SK-N-SH (cell line): ENCODE measurements around the gene IFNA14. TPM values are rescaled to one million over a fixed set of nuclear protein-coding genes. Genes with fewer than 3 reads are reported as not detected.
"Not testable (repeated sequence)": the region's sequence is repeated elsewhere in the genome, so short reads cannot be mapped to it uniquely, and the experiment has no call there.

Source experiments
- CTCF ChIA-PET: fragments of 300-600, 350-600 bp; formaldehyde crosslinking; extraction: SDS; loops from one replicate; lab custom pipeline; 2021; lab: Yijun Ruan, JAX
- POLR2A ChIA-PET: fragments of 350-600 bp; sonication (Branson Sonifier 250); formaldehyde crosslinking; extraction: SDS; loops from one replicate; lab custom pipeline; 2020; ENCODE audit warnings: antibody characterized with exemption, inconsistent platforms; lab: Yijun Ruan, JAX
- DNase-seq: peaks from one replicate; pipeline ENCODE4 v3.0.0; 2012
- H2AFZ ChIP-seq: fragments of 200-600 bp; sonication (generic); 2 replicates; pipeline ENCODE4 v1.8.1; 2016; ENCODE audit warnings: antibody characterized with exemption, mild to moderate bottlenecking, low read depth
- H3F3A ChIP-seq: fragments of 200-600 bp; sonication (generic); replicated peaks from 2 replicates; pipeline ENCODE3; 2016; ENCODE audit warnings: antibody characterized with exemption, mild to moderate bottlenecking; ENCODE audit not compliant: insufficient read depth
- H3K27ac ChIP-seq, 2 experiments: fragments of 200-500 bp in 1 of 2; fragments of 200-600 bp in 1 of 2; sonication (Bioruptor generic) in 1 of 2; sonication (generic), shearing (Covaris generic) in 1 of 2; 2 replicates each; pipeline versions ENCODE4 v1.5.1 to v1.6.1; 2014 to 2016; ENCODE audit warnings: low read depth in 2 of 2, inconsistent platforms in 1 of 2, low read length in 1 of 2, mild to moderate bottlenecking in 1 of 2, mixed read lengths in 1 of 2
- H3K27me3 ChIP-seq: fragments of 200-600 bp; sonication (generic), shearing (Covaris generic); 2 replicates; pipeline ENCODE4 v1.6.1; 2016; ENCODE audit warnings: mixed run types; ENCODE audit not compliant: insufficient read depth
- H3K36me3 ChIP-seq, 2 experiments: fragments of 200-500 bp in 1 of 2; fragments of 200-600 bp in 1 of 2; sonication (Bioruptor generic) in 1 of 2; sonication (generic) in 1 of 2; replicated peaks in 1 of 2; 2 replicates each; pipeline versions ENCODE3 to v1.5.1; 2014 to 2016; ENCODE audit warnings: low read length in 1 of 2, mild to moderate bottlenecking in 1 of 2; ENCODE audit not compliant: insufficient read depth in 2 of 2, control insufficient read depth in 1 of 2
- H3K4me1 ChIP-seq, 2 experiments: fragments of 200-500 bp in 1 of 2; fragments of 200-600 bp in 1 of 2; sonication (Bioruptor generic) in 1 of 2; sonication (generic), shearing (Covaris generic) in 1 of 2; 2 replicates each; pipeline versions ENCODE4 v1.5.1 to v1.6.1; 2014 to 2016; ENCODE audit warnings: low read depth in 1 of 2, low read length in 1 of 2, mixed run types in 1 of 2; ENCODE audit not compliant: insufficient read depth in 2 of 2, control insufficient read depth in 1 of 2
- H3K4me2 ChIP-seq: fragments of 200-600 bp; sonication (generic), shearing (Covaris generic); 2 replicates; pipeline ENCODE4 v1.6.1; 2017; ENCODE audit warnings: mixed run types
- H3K4me3 ChIP-seq, 2 experiments: fragments of 200-500 bp in 1 of 2; fragments of 200-600 bp in 1 of 2; sonication (Bioruptor generic) in 1 of 2; sonication (generic), shearing (Covaris generic) in 1 of 2; 2 replicates each; pipeline versions ENCODE4 v1.5.1 to v1.8.1; 2014 to 2016; ENCODE audit warnings: low read depth in 2 of 2, inconsistent platforms in 1 of 2, low read length in 1 of 2, mild to moderate bottlenecking in 1 of 2, mixed read lengths in 1 of 2, moderate library complexity in 1 of 2
- H3K79me2 ChIP-seq: fragments of 200-600 bp; sonication (generic); 2 replicates; pipeline ENCODE4 v1.8.1; 2017; ENCODE audit warnings: mild to moderate bottlenecking; ENCODE audit not compliant: insufficient read depth
- H3K9ac ChIP-seq: fragments of 200-600 bp; sonication (generic); 2 replicates; pipeline ENCODE4 v1.6.1; 2017; ENCODE audit warnings: mixed run types
- H3K9me2 ChIP-seq: fragments of 200-600 bp; sonication (generic); 2 replicates; pipeline ENCODE4 v1.6.1; 2017; ENCODE audit warnings: mixed run types
- H3K9me3 ChIP-seq: fragments of 200-600 bp; sonication (generic); 2 replicates; pipeline ENCODE4 v1.6.1; 2017; ENCODE audit warnings: mixed run types, mild to moderate bottlenecking, moderate library complexity
- H4K20me1 ChIP-seq: fragments of 200-600 bp; sonication (generic); 2 replicates; pipeline ENCODE4 v1.6.1; 2017; ENCODE audit warnings: mild to moderate bottlenecking, mixed run types; ENCODE audit not compliant: insufficient read depth
- ELF1 ChIP-seq: IDR thresholded peaks from 2 replicates; pipeline ENCODE4 v1.4.0; 2012
- EP300 ChIP-seq, 2 experiments: IDR thresholded peaks; 2 replicates each; pipeline versions ENCODE4 v1.4.0 to v1.6.1; 2012; ENCODE audit warnings: borderline replicate concordance in 1 of 2, low read depth in 1 of 2, low read length in 1 of 2
- FOSL2 ChIP-seq: IDR thresholded peaks from 2 replicates; pipeline ENCODE4 v1.4.0; 2012; ENCODE audit warnings: low read depth, mild to moderate bottlenecking, moderate library complexity, borderline replicate concordance
- GATA2 ChIP-seq: sonication (generic); formaldehyde crosslinking; IDR thresholded peaks from 2 replicates; pipeline ENCODE4 v1.5.0; 2020; ENCODE audit warnings: mild to moderate bottlenecking, missing genetic modification reagents
- MAX ChIP-seq: IDR thresholded peaks from 2 replicates; pipeline ENCODE4 v1.4.0; 2012; ENCODE audit warnings: low read depth
- MEF2A ChIP-seq: IDR thresholded peaks from 2 replicates; pipeline ENCODE4 v1.4.0; 2012; ENCODE audit warnings: low read depth, borderline replicate concordance
- MXI1 ChIP-seq: IDR thresholded peaks from 2 replicates; pipeline ENCODE4 v1.6.1; 2012; ENCODE audit warnings: mild to moderate bottlenecking, low read depth, low read length, improper control_type of control experiment
- PBX3 ChIP-seq: IDR thresholded peaks from 2 replicates; pipeline ENCODE4; 2012
- POLR2AphosphoS5 ChIP-seq: IDR thresholded peaks from 2 replicates; pipeline ENCODE4 v1.6.1; 2012; ENCODE audit warnings: low read depth, low read length
- RAD21 ChIP-seq: IDR thresholded peaks from 2 replicates; pipeline ENCODE4 v1.6.1; 2012; ENCODE audit warnings: mild to moderate bottlenecking, low read length
- RXRA ChIP-seq: IDR thresholded peaks from 2 replicates; pipeline ENCODE4 v1.4.0; 2012; ENCODE audit warnings: low read depth, mild to moderate bottlenecking, borderline replicate concordance
- TAF1 ChIP-seq: IDR thresholded peaks from 2 replicates; pipeline ENCODE4 v1.6.1; 2012; ENCODE audit warnings: low read depth, mild to moderate bottlenecking, low read length, moderate library complexity, borderline replicate concordance
- TEAD4 ChIP-seq: IDR thresholded peaks from 2 replicates; pipeline ENCODE4 v1.4.0; 2012; ENCODE audit warnings: mild to moderate bottlenecking, borderline replicate concordance; ENCODE audit not compliant: insufficient read depth
- YY1 ChIP-seq: IDR thresholded peaks from 2 replicates; pipeline ENCODE4 v1.4.0; 2012; ENCODE audit warnings: low read depth, mild to moderate bottlenecking
- ZBTB33 ChIP-seq: IDR thresholded peaks from 2 replicates; pipeline ENCODE4 v1.4.0; 2012; ENCODE audit warnings: low read depth, borderline replicate concordance
- WGBS: methylation state at CpG from one replicate; pipeline ENCODE4 v1.1.6; 2017; ENCODE audit warnings: low lambda C conversion rate; 5-methylcytosine and 5-hydroxymethylcytosine counted together
- polyA plus RNA-seq, 3 experiments: library from polyadenylated mRNA; depleted of rRNA; stranded (reverse); fragments of >200 nt; gene quantifications; 2 replicates each; pipeline ENCODE4 v1.2.3, GENCODE V29; 2012

The IFNA14 gene
- polyA plus RNA-seq, 1 of the 3 experiments (the other 2 are of a cell fraction): not detected

GRCh38 chr9:21210311-21210710 lies 29.5 kb downstream of the IFNA14 start (continued):
- TF ChIP-seq PBX3: no peak

GRCh38 chr9:21207043-21207442 lies 32.8 kb downstream of the IFNA14 start, which contains the start of gene IFNA10:
TSS of gene IFNA10 (minus strand) at chr9:21207143. CDS start at chr9:21207097, 46 bp downstream.
- H3K27me3 ChIP-seq, H3K79me2 ChIP-seq, H3K9me2 ChIP-seq, H4K20me1 ChIP-seq, POLR2A ChIA-PET, H3K27ac ChIP-seq, H3K4me1 ChIP-seq, H3K4me3 ChIP-seq, H2AFZ ChIP-seq, DNase-seq, H3K9me3 ChIP-seq, H3K9ac ChIP-seq, H3K4me2 ChIP-seq, H3K36me3 ChIP-seq, H3F3A ChIP-seq: not testable (repeated sequence)
- CTCF ChIA-PET: interaction anchor here (1.2 kb wide), 1 partner anchor 12 kb away, joined by 3 read pairs; no protein-coding TSS in a partner anchor
- 11% methylated on average over 3 of the region's 3 CpGs for WGBS

- POLR2A ChIA-PET: no interaction called here
- H3K36me3 ChIP-seq: no peaks in the 10 kb centered on the region
- H4K20me1 ChIP-seq: no peaks in the 10 kb centered on the region
- CTCF ChIA-PET: no interaction called here
- H3K4me3 ChIP-seq: no peak overlapping the region
- no peaks in the 10 kb centered on the region for H3K27me3 ChIP-seq
- H3K9ac ChIP-seq: no peak overlapping the region
- no peaks in the 10 kb centered on the region for H3F3A ChIP-seq
- H3K4me1 ChIP-seq: no peaks in the 10 kb centered on the region
- H3K27ac ChIP-seq: no peak overlapping the region
- H3K79me2 ChIP-seq: no peaks in the 10 kb centered on the region
- no peak for TF ChIP-seq EP300 (IDR thresholded peaks at IDR 0.05; ENCODE audit: borderline replicate concordance in 1 of 2, low read depth in 1 of 2, low read length in 1 of 2)
- TF ChIP-seq TAF1: no peak
- no peak for TF ChIP-seq TEAD4
- no peak for TF ChIP-seq ELF1
- TF ChIP-seq ZBTB33: no peak
- no peak for TF ChIP-seq FOSL2
- no peak for TF ChIP-seq YY1
- no peak for TF ChIP-seq GATA2
- no peak for TF ChIP-seq RAD21
- TF ChIP-seq POLR2AphosphoS5: no peak
- TF ChIP-seq MXI1: no peak
- TF ChIP-seq RXRA: no peak
- TF ChIP-seq MEF2A: no peak
- no peak for TF ChIP-seq MAX
- no peak for DNase-seq
- H3K4me2 ChIP-seq: no peak overlapping the region
- no peaks in the 10 kb centered on the region for H3K9me3 ChIP-seq
- H2AFZ ChIP-seq: no peak overlapping the region
- H3K9me2 ChIP-seq: no peaks in the 10 kb centered on the region
Measured at GRCh38 chr9:21205204-21205603, 34.6 kb downstream of the IFNA14 start.

- H3K36me3 ChIP-seq, H2AFZ ChIP-seq, H3K9me2 ChIP-seq, H4K20me1 ChIP-seq, H3F3A ChIP-seq, H3K9me3 ChIP-seq, H3K79me2 ChIP-seq, H3K4me2 ChIP-seq, H3K9ac ChIP-seq, H3K4me3 ChIP-seq, DNase-seq, H3K27me3 ChIP-seq, POLR2A ChIA-PET, H3K27ac ChIP-seq, H3K4me1 ChIP-seq: not testable (repeated sequence)
- CTCF ChIA-PET: interaction anchor here (1.4 kb wide), 1 partner anchor 194 kb away, joined by 3 read pairs; no protein-coding TSS in a partner anchor
- WGBS: 4% methylated on average over 4 of the region's 4 CpGs
Measured at GRCh38 chr9:21202105-21202504, 37.7 kb downstream of the IFNA14 start, which contains the start of gene IFNA7. TSS of gene IFNA7 (minus strand) at chr9:21202205. CDS start at chr9:21202165, 40 bp downstream.
